GM21367 (cell line): ENCODE data around the gene FARP2.
"Not testable (repeated sequence)": the region's sequence is repeated elsewhere in the genome, so short reads cannot be mapped to it uniquely, and the experiment has no call there.

ENCODE experiments used
- ATAC-seq: cut with Tn5 transposase; IDR thresholded peaks from one replicate; pipeline ENCODE4 v1.9.1; 2021; ENCODE audit not compliant: unreplicated experiment

Gene FARP2

DNA sequence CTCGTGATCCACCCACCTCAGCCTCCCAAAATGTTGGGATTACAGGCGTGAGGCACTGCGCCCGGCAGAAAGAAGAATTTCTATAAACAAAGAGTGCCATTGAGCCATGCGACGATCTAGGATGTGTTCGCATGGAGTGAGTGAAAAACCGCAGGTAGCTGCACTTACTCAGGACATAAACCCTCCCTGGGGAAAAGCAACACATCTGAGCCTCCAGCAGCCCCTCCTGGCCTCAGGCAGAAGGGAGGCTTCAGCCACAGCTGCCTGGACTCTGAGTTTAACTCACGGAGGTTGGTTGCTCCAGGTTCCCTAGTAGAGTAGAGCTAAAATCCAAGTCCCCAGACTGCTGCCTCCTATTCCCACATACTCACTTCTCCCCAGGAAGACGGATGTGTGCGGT, 163.6 kb downstream of the FARP2 start:
- no peak for ATAC-seq

DNA sequence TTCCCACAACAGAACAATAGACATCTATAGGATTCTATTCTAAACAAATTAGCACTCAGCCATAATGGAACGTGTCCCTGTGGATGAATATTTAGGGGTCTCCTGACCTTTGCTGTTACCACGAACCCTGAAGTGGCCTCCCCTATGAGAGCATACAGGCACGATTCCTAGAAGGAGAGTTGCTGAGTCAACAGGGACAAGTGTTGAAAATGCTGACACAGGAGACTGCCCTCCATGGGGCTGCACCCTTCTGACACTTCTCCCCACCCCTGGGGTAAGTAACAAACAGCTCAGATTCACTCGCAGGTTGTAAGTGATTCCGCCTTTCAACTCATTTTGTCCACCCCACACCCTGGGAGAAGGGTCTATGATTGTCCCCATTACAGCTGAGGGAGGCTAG, 166.4 kb downstream of the FARP2 start:
- no peak for ATAC-seq

- ATAC-seq: not testable (repeated sequence)
Measured at GRCh38 chr2:241525818-241526780, 170.0 kb downstream of the FARP2 start.

DNA sequence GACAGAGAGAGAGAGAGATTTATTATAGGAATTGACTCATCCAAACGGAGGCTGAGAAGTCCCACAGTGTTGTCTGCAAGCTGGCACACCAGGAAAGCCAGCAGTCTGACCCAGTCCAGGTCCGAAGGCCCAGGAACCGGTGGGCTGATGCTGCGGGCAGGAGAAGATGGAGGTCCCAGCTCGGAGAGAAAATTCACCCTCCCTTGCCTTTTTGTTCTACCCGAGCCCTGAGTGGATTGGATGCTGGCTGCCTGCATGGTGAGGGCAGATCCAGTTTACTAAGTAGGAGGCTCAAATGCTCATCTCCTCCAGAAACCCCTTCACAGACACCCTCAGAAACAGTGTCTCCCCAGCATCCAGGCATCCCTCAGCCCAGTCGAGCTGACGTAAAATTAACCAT, 174.5 kb downstream of the FARP2 start:
- no peak for ATAC-seq

- ATAC-seq: no peak
Measured at GRCh38 chr2:241531161-241531722, 175.2 kb downstream of the FARP2 start.

- ATAC-seq: no peak
Measured at GRCh38 chr2:241532168-241532567, 176.1 kb downstream of the FARP2 start.

DNA sequence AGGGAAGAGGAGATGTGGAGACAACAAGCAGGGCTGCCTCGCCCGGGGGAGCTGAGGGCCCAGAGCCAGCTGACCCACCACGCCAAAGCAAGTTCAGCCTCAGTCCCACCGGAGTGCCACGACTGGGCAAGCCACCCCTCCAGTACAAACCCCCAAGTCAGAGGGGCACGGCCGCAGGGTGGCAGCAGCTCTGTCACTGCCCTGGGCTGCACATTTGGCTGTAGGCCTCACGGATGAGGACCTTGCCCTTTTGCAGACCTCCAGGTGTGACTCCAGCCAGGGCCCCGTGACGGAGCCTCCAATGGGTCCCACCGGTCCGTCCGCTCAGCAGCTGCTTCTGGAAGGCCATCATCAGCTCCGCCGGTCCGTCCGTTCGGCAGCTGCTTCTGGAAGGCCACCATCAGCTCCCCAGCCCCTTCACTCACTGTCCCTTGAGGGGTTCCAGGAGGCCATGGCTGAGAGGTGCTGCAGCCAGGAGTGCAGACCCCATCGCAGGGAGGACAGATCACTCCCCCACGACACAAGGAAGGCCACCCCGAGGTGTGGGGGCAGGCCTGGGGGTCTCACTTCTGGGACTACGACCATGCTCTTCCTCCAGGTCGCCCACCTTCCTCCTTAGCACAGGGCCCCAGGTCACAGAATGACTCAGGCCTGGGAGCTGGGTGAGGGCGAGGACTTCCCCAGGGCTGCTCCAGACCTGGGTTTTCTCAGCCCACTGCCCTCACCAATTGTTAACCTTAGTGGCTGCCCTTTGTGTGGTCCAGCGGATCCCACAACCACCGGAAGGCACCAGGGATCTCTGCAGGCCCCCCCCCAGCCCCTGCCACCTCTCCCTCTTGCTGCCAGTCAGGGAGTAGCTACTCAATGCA, 176.9 kb downstream of the FARP2 start:
- no peak for ATAC-seq

- ATAC-seq: no peak
Measured at GRCh38 chr2:241534293-241534692, 178.2 kb downstream of the FARP2 start.

- ATAC-seq: no peak
Measured at GRCh38 chr2:241534701-241535375, 178.8 kb downstream of the FARP2 start.

DNA sequence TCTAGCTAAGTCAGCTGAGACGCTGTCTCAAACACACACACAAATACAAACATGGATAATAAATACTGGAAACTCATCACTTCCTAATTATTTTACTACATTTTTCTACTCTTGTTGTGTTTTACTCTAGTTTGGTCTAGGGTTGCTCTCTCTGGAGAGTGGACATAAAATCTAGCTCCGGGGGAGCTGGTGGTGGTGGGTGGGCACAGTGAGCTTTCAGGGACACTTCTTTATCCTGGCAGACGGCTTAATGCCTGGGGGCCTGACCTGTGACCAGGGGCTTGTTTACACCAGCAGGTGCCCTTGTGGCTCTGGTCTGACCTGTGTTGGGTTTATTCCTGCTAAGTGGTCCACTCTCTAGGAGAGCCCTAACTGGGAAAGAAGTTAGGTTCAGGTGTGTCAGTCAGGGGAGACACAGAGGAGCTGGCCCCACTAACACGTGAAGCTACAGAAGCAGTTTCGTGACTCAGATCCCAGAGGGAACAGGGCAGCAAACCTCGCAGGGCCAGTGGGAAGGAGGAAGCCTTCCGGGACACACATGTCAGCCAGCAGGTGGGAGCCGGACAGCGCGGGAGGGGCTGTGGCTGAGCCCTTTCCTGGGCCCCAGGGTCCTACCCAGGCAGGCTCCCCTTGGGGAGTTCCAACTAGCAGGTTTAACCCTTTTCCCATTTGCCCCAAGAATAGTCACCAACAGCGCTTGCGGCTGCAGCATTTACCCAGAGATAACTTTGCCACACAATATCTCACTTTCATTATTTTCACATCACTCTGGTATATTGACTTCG, 180.0 kb downstream of the FARP2 start:
- ATAC-seq: no peak

- no peak for ATAC-seq
Measured at GRCh38 chr2:241538838-241539615, 182.9 kb downstream of the FARP2 start.

- no peak for ATAC-seq
Measured at GRCh38 chr2:241539616-241540374, 183.7 kb downstream of the FARP2 start.

DNA sequence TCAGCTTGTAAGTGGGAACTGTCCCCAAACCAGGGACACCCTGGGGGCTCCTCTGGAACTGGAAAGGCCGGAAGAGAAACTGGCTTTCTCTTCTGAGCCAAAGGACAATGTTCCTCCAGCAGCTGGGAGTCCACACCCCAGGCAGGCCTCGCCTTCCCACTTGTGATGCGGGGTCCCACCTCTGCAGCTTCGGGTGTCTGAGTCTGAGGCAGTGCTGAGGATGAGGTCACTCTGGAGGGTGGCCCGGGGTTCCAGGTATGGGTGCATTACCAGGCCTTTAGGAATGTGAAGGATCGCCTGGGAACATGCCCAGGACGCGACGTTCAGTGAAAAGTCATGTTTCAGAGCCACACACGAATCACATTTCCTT, 184.3 kb downstream of the FARP2 start:
- ATAC-seq: no peak

DNA sequence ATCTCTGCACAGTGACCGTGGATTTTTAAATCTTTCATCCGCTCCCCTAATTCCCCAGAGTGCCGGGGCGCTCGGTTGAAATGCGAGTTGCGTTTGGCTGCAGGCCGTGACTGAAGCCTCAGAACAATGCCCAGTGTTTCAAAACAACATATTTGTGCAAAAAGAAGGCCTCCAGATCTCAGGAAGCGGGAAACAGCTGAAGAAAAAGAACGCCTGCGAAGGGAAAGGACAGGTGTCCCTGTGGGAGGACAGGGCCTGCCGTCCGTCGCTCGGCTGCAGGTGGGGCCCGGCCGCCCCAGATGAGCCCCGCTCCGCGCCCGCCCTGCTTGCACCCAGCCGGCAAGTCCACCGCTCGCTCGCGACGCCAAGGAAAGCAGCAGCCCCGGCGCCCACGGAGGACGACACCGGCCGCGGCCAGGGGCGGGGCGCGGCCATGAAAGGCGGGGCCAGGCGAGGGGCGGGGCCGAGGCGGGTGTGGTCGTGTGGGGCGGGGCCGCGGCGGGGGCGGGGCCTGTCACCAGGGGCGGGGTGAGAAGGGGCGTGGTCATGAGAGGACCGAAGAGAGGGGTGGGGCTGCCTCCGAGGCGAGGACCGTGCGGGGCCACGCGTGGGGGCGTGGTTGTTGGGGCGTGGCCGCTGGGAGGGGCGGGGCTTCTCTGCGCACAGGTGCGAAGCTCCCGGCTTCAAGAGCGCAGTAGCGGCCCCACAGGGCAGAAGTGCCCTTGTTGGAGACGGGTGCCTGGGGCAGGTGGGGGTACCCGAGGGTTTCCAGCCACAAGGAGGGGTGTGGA, 184.9 kb downstream of the FARP2 start:
- ATAC-seq: no peak

DNA sequence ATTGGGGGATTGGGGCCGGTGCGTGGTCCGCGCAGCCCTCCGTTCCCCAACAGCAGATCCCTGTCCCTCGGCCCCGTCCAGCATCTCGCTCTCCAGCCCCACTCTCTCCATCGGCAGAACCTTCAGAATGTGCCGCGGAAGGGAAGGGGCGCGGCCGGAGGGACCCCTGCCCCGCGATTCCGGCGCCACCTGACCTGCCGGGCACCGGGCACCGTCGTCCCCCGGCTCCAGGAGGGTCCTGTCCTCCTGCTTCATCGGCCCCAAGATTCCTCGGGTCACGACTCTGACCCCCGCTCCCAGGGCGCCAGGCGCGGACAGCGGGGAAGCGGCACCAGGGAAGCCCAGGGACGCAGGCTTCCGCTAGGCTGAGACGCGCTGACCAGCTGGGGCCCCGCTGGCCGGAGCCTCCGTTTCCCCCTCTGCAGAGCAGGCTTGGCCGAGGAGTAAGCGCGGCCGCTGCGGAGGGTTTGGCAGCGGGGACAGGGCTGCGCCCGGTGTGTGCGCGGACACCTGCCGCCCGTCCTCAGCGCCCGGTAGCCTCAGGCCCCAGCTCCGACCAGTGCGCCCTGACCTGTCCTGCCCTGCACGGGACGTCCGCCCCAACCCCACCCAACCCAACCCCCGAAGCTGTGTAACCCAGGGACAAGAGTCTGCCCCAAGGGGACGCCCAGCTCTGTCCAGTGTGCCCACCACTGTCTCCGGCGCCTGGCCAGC, 185.6 kb downstream of the FARP2 start:
- no peak for ATAC-seq

DNA sequence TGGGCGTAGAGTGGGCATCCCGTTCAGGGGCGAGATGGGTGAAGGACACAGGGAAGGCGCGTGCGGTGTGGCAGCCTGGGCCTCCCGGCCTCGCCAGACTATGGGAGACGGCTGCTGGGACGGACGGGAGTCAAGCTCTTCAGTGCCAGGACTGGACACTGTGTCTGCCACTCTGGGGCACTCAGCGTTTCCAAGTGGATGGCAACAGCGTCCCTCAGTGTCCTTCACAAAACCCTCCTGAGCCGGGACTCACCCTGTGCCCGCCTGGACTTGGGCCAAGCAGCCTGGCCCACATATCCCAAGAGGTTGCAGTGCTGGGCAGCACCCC, 186.2 kb downstream of the FARP2 start:
- no peak for ATAC-seq
